KG1 (cell line): ENCODE results near the gene ARRDC2.
"Not testable (repeated sequence)": the region's sequence is repeated elsewhere in the genome, so short reads cannot be mapped to it uniquely, and the experiment has no call there.

ENCODE experiments used
- DNase-seq: peaks from one replicate; lab custom pipeline; 2025; lab: John Stamatoyannopoulos, UW

ARRDC2 gene

GRCh38 chr19:18007917-18008673 lies at the start of gene ARRDC2:
TSS of gene ARRDC2 (plus strand) at chr19:18008170. CDS start at chr19:18008311, 141 bp downstream.
- DNase-seq = no peak

- no peak for DNase-seq
Observed at GRCh38 chr19:17963936-17964691, 43.9 kb upstream of the ARRDC2 start.

GRCh38 chr19:17965370-17966128 lies 42.4 kb upstream of the ARRDC2 start:
- no peak for DNase-seq

GRCh38 chr19:17966129-17966483 lies 41.9 kb upstream of the ARRDC2 start:
- no peak for DNase-seq

DNA sequence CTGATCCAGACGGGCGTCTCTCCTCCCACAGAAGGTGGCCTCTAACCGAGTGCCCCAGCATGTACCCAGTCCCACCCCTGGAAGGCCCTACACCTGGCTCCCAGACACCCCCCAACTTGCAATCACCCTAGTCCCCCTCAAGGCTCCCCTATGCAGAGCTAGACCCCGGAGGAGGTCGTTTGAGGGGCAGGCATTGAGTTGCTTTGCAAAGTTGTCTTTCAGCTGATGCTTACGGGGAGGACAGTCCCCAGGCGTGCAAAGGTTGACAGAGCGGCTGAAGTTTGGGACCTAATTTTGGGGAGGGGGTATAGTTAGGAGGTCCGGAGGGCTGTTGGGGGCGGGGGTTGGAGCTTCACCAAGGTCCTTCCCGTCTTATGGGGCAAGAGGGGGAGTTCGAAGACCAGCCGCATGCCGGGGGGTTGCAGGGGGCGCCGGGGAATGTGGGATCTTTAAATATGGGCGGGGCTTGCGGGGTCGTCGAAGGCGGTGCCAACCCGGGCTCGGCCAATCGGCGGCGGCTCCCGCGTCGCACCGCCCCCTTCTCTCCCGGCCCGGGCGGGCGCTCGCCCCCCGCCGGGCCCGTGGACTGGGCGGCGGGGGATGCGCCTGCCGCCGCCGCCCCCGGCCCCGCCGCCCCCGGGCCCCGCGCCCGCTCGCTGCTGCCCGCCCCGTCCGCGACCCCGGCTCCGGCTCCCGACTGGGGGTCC lies 41.3 kb upstream of the ARRDC2 start, which contains the start of gene KCNN1:
TSS of gene KCNN1 (plus strand) at position 558 of the 707 bp plus-strand sequence. CDS start 6,782 bp downstream, outside the sequence.
- no peak for DNase-seq

GRCh38 chr19:17967257-17968051 lies 40.5 kb upstream of the ARRDC2 start:
- no peak for DNase-seq

GRCh38 chr19:17968362-17968761 lies 39.6 kb upstream of the ARRDC2 start:
- no peak for DNase-seq

DNA sequence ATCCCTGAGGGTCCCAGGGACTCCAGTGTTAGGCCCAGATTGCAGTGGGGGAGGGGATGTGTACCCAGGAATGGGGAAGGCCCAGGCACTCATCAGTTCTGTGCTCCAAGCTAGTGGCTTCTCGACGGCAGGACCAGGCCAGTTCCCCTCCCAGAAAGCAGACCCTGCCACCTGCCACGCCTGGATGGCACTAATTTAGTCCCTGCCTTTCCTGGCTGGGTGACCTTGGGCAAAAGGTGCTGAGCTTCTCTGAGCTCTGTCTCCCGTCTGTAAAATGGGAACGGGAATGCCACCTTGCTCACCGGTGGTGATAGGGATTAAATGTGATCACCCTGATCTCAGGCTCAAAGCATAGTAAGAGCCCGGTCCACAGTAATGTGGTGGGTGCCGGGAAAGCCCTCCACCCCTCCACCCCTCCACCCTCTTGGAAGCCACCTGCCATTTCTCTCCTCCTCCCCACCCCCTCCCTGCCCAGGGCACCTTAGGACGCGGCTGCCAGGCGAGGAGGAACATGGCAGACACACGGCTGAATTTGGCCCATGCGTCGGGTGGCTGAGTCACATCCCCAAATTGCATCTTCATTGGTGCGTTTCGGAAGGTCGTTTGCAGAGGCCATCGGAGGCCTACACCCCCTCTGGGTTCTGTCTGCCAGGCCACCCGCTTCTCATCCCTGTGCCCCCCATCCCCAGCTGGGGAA lies 38.7 kb upstream of the ARRDC2 start:
- DNase-seq = no peak

GRCh38 chr19:17972230-17972629 lies 35.7 kb upstream of the ARRDC2 start:
- DNase-seq = no peak

GRCh38 chr19:17973759-17974158 lies 34.2 kb upstream of the ARRDC2 start:
- DNase-seq = no peak

DNA sequence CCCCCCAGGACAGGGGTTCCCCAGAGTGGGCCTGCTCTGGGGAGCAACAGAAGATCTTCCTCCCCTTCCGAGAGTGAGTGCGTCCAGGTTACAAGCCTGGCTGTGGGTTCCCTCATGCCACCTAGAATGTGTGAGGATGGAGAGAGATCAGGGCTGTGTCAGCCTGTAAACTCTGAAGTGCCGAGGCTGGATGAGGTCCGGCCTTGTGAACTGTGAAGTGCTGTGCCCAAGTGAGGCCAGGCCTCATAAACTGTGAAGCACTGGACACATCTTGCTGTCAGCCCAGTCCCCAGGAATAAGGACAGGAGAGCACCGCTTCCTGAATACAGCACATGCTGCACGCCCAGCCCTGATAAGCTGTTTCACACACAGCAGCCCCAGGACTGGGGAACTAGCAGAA lies 33.4 kb upstream of the ARRDC2 start:
- DNase-seq = no peak

DNA sequence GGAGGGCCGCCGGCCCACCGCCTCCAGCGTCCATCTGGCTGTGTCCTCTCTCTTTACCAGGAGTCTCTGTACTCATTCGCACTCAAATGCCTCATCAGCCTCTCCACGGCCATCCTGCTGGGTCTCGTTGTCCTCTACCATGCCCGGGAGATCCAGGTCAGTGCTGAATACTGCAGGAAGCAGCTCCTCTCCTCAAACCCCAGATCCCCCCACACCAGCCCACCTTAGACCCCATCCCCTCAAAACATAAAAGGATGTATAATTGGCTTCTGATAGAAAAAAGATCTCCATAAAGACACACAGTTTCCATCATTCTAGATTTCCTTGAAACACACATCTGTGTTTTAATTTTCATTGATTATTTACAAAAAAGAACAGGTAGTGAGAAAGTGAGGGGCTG lies 32.9 kb upstream of the ARRDC2 start:
- DNase-seq = no peak

- DNase-seq = no peak
Observed at GRCh38 chr19:17977021-17977420, 30.9 kb upstream of the ARRDC2 start.

DNA sequence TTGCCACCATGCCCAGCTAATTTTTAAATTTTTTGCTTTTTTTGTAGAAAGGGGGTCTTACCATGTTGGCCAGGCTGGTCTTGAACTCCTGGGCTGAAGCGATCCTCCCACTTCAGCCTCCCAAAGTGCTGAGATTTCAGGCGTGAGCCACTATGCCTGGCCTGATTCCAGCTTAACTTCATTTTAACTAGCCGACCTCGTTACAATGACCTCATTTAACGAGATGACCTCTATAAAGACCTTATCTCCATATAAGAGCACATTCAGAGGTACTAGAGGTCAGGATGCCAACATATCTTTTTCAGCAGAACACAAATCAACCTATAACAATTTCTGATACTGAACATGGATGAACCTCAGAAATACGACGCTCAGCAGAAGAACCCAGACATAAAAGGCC lies 30.5 kb upstream of the ARRDC2 start:
- no peak for DNase-seq

GRCh38 chr19:17981611-17982010 lies 26.4 kb upstream of the ARRDC2 start:
- DNase-seq = no peak

DNA sequence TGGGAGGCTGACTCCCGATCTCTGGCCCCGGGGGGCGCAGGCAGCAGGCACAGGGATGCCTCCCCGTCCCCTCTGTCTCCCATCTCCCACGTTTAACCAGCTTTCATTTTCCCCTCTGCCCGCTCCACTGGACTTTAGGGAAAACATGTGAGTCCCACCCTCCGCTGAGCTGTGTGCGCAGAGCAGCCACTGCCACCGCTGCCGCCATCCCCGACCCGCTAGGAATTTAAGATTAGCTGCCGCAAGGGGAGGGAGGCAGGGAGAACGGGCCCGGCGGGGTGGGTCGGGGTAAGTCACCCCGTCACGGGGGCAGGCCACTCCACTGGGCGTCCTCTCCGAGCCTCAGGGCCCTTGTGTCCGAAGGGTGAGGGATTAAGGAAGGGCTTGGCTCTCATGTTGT lies 25.5 kb upstream of the ARRDC2 start:
- DNase-seq = no peak

DNA sequence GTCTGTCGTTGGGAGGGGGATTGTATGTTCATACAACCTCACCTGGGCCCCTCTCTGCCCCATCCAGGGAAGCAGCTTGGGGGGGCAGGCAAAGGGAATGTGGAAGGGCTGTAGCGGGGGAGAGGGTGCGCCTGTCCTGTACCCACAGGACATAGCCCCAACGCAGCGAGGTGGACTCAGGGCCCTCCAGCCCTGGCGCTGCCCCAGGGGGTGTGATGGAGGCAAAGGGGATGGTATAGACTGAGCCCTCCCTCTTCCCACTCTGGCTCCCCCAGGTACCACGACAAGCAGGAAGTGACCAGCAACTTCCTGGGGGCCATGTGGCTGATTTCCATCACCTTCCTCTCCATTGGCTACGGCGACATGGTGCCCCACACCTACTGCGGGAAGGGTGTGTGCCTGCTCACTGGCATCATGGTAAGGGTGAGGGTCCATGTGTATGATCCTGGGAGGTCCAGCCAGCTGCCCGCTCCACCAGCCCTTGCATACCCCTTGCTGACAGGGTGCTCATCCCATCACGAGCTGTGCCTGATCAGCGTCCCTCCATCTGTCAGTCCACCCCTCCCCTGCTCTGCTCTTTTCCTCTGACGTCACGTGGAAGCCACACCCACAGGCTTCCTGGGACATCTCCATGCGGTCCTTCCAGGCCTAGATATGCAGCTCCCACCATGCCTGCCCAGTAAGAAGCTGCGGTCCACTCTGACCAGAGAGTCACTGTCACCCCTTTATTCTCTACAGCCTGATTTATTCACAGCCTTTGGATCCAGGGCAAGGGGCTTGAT lies 22.7 kb upstream of the ARRDC2 start:
- no peak for DNase-seq

GRCh38 chr19:17986569-17986968 lies 21.4 kb upstream of the ARRDC2 start:
- not testable (repeated sequence) for DNase-seq

GRCh38 chr19:17988161-17988560 lies 19.8 kb upstream of the ARRDC2 start:
- no peak for DNase-seq
